T47D (cell line): ENCODE measurements around the gene KLHL30.

Experiments
- DNase-seq, 2 experiments: peaks; one replicate each; pipeline versions ENCODE4 v3.0.0 to v3.0.0-alpha.2; 2011 to 2012; ENCODE audit warnings: low read depth in 1 of 2, low spot score in 1 of 2
- JUND ChIP-seq: IDR thresholded peaks from 2 replicates; pipeline ENCODE4 v1.6.1; 2012; ENCODE audit warnings: low read depth
- in situ Hi-C: cut with HindIII; loops from 2 replicates; pipeline ENCODE4 v1.10.0; 2016; ENCODE audit warnings: low sequenced_read_pairs, low pct_unique_long_range_greater_than_20kb

The KLHL30 gene

DNA sequence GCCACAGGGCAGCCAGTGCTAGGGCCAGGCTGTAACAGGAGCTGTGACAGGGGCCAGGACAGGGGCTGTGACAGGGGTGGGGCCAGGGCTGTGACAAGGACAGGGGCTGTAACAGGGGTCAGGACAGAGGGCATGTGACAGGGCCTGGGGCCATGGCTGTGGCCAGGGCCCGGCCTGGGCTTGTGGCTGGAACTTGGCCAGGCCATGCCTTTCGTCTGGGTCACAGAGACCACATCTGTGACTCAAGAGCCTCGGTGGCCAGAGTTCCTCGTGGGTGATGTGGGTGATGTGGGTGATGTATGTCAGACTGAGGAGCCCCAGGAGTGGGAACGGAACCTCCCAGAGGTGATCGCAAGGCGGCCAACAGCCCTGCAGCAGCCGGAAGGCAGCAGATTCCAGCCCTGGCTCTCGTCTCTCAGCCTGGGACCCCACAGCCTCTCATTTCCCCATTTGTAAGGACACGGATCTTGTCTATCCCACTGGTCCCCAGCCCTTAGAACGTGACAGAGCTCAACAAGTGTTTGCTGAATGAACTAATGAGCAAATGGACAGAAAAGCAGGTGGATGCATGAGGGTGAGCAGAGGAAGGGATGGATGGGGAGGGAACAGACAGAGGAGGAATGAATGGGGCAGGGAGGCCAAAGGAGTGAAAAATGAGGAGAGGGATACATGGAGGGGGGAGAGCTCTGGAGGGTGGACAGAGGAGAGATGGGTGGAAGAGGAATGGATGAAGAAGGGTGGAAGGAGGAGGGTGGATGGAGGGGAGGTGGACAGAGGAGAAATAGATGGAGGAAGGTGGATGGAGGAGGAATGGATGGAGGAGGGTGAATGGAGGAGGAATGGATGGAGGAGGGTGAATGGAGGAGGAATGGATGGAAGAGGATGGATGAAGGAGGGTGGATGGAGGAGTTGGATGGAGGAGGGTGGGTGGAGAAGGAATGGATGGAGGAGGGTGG, 21.0 kb upstream of the KLHL30 start:
- no peak for DNase-seq
- TF ChIP-seq JUND = no peak
- in situ Hi-C loops = no loop called here

DNA sequence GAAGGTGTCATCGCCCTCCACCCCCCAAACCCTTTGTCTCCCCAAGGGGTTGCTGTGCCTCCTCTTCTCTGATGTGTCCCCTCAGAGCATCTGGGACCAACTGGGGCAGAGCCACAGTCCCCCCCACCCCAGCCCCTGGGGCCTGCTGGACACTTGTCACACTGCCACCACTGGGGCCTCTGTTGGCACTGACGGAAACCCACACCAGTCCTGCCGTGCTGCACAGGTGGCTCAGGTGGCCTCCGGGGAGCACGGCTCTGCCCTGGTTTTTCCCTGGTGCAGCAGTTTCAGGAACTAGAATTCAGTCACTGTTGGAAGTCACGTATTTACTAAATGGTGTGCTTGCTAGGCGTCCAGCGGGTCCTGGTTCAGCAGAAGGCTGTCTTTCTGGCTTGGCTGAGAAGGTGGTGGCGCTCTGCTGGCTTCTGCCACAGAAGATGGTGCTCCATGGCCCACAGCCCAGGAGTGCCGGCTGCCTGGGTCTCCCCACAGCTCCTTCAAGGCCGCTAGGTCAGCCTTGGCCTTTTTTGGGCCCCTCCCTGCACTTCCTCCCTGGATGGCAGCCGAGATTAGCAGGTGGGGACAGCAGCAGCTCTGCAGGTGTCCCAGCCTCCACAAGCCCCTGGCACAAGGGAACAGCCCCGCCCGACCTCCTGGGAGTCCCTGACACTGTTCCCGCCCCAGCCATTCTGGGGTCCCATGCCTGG, 18.6 kb upstream of the KLHL30 start:
- no peak for DNase-seq
- no peak for TF ChIP-seq JUND
- in situ Hi-C loops = no loop called here

DNA sequence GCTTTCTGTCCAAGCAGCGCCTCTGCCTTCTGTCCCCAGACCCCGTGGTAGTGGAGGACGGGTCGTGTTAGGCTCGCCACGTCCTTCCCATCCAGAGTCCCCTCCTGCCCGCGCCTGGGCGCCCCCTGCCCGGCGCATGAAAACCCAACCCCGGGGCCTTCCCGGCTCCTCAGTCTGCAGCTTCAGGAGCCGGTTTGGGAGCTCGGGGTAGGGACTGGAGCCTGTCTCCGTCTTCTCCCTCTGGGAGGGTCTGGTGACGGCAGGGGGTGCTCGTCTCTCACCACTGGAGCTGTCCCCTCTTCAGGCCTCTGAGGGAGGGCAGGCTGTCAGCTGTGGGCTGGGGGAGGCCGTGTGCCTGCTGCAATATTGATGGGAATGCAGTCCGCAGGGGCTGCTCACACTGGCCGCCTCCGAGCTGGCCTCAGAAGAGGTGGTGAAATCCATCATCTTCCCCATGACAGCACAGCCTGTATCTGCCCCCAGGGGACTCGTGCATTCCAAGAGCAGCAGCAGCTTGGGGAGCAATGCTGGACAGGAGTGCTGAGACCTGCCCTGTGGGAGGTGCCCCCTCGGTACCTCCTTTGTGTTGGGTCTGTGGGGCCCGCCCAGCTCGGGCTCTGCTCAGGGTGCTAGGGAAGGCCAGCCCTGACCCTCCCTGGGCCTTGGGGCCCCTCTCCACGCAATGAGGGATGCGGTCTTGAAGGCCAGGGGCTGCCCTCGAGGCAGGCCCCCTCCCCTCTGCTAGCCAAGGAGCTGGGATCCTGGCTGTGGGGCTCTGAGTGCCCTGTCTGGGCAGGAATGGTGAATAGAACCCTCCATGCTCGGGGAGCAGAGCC, 17.8 kb upstream of the KLHL30 start:
- no peak for TF ChIP-seq JUND
- in situ Hi-C loops = no loop called here
- DNase-seq = no peak

DNA sequence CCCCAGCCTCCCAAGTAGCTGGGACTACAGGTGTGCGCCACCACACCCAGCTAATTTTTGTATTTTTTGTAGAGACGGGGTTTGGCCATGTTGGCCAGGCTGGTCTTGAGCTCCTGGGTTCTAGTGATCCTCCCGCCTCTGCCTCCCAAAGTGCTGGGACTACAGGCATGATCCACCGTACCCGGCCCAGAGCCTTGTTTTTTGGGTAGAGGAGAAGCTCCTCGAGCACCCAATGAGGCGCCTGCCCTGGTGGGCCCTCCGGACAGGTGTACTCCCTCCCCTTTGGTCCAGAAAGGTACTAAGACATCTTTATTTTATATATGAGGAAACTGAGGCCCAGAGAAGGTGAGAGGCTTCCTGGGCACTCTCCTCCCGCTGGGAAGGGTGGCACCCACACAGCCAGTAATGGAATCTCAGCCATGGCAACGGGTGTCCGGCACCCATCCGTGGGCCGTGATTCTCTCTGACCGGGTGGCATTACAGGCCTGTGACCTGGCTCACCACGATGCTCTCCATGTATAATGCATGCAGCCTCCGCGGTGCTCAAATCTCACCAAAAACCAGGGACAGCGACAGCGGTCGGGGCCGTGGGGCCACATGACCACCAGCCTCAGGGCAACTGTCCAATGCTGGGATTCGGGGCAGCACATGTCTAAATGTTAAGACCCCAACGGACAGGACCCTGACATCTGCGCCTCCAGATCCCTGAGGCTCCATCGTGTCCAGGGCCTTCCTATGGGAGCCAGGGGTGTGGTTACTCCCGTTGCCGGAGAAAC, 16.8 kb upstream of the KLHL30 start:
- TF ChIP-seq JUND = no peak
- in situ Hi-C loops = no loop called here

DNA sequence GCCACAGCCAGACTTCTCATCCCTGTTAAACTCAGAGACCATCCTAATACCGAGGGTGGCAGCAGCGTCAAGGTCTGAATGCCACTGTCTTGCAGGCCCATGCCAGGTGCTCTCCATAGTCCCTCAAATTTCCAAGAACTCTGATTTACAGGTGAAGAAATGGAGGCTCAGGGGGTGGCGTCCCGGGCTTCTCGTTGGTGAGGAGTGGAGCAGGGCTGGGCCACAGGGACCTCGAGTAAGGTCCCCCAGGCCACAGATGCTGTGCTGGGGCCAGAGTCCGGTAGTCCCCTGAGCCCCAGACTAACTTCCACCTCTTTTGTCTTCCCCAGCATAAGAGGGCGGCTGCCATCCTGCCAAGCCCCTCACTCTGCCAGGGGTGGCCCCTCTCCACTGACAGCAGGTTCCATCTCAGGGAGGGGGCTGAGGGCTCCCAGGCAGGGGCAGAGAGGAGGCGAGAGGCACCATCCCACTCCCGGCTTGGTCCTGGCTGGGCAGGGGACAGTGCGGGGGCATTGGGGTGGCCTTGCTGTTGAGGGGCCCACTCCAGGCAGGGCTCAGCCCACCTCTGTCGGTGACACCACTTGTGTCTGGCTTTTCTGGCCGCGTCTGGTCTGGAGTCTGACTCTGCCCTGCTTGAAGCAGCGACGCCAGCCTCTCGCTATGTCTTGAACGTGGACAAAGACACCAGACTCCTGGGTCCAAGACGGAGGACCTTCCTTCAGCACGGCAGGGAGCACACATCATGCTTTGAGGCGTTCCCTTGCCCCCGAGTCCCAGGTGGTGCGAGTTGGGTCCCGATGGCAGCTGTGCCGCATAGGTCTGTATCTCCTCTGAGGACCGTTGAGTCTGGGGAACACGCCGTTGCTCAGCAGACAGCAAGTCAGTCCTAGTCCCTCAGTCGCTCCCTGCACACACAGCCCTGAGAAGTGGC, 15.9 kb upstream of the KLHL30 start:
- in situ Hi-C loops = no loop called here
- no peak for DNase-seq
- TF ChIP-seq JUND = no peak

More for the DNA sequence above, 16.8 kb upstream of the KLHL30 start:
- no peak for DNase-seq

DNA sequence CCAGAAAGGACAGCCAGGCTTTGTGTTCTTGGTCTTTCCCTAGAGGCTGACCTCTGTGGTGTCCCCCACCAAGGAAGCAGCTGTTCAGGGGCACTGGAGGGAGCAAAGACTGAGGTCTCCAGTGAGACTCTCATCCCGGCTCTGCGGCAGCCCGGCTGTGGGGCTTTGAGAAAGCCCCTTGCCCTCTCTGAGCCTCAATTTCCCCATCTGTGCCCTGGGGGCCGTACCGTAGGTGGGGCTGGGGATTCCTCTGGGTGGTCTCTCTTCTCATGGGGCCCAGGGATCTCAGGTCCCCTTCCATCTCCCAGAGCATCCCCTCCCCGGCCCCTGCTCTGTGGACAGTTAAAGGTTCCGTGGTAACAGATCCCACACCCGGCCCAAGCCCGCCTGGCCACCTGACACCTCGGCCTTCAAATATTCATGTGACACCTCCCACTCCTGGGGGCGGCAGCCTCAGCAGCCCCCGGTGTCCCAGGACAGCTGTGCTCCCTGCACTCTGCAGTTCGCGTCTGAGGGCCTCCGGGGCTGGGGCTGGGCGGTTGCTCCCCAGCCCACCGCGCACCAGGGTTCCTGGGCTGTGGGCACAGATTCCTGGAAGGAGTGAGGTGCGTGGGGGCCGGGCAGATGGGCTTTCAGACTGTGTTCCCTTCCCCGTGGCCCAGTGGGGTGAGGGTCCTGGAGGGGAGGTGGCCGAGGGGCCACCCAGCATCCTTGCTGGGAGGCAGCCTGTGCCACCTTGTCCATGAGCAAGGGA, 15.1 kb upstream of the KLHL30 start:
- no peak for DNase-seq
- no peak for TF ChIP-seq JUND
- in situ Hi-C loops = no loop called here

DNA sequence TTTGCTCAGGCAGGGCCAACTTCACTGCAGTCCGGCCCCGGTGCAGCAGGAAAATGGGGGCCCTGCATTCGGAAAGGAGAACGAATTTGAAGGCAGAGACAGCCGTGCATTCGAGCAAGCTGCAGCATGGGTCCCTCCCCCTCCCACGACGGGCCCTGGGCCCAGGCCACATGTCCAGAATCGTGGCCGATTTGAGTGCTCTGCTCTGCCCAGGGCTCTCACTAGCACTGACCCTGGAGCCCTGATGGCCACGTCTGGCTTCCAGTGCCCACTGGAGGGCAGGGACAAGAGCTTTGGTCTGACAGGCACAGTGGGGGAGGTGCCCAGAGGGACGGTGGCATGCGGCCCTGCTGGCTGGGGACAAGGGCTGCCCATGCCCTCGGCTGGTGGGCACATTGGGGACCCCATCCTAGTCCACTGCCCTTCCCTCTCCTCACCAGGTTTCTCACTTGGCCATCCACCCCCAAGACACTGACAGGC, 14.4 kb upstream of the KLHL30 start:
- DNase-seq = no peak
- TF ChIP-seq JUND = no peak
- in situ Hi-C loops = no loop called here

DNA sequence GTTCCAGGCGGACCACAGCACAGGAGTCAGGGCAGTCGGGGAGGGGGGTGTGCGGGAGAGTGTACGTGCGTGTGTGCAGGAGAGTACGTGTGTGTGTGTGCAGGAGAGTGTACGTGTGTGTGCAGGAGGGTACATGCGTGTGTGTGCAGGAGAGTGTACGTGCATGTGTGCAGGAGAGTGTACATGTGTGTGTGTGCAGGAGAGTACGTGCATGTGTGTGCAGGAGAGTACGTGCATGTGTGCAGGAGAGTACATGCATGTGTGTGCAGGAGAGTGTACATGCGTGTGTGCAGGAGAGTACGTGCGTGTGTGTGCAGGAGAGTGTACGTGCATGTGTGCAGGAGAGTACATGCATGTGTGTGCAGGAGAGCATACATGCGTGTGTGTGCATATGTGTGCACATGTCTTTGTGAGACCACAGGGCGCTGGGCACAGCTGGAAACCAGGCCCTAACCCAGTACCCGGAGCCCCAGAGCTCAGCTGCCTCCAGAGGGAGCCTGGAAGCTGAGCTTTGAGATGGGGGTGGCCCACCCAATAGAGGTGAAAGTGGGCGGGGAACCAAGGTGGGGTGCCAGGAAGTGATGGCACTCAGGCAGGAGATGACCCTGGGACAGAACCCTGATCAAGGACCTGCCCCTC, 13.9 kb upstream of the KLHL30 start:
- no peak for DNase-seq
- in situ Hi-C loops = no loop called here
- no peak for TF ChIP-seq JUND

DNA sequence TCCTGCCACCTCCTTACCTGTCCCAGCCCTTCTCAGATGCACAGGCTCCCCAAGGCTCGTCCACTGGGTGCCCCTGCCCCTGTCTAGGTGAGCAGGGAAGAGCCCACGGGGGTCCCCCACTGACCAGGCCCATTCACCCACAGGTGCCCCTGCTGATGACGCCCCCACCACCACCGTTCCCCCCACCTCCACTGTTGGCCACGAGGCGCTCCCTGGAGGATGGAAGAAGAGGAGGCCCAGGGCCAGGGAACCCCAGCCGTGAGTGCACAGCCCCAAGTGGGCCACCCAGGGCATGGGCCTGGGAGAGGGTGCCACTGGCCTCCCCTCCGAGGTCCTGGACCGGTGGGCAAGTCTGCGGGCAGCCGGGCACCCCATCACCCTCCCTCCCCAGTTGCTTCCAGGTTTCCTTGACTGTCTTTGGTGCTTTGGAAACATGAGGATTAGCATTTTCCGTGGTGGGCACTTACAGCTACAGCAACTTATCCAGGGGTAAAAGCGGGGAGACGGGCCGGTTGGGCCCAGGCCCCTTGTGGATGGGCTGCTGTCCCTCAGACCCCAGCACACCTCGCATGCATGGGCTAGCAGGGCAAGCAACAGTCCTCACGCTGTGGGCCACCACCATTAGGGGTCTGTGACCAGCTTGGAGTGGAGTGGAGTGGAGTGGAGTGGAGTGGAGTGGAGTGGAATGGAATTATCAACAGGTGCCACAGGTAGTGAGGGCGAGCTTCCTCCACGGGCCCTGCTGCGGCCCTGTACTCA, 13.2 kb upstream of the KLHL30 start:
- in situ Hi-C loops = no loop called here
- no peak for DNase-seq

More for the DNA sequence above, 13.2 kb upstream of the KLHL30 start:
- no peak for TF ChIP-seq JUND
